HUDEP-2 (cell line): ENCODE data around the gene SMC1B.
A peak's percentile ranks its signal among the peaks of the same experiment; 100 is the strongest.
"Not testable (repeated sequence)": the region's sequence is repeated elsewhere in the genome, so short reads cannot be mapped to it uniquely, and the experiment has no call there.

Source experiments
- DNase-seq, 76 experiments: peaks; one replicate each; lab custom pipeline; 2025; ENCODE audit not compliant: unreplicated experiment in 76 of 76; lab: John Stamatoyannopoulos, UW

SMC1B gene, protein sequence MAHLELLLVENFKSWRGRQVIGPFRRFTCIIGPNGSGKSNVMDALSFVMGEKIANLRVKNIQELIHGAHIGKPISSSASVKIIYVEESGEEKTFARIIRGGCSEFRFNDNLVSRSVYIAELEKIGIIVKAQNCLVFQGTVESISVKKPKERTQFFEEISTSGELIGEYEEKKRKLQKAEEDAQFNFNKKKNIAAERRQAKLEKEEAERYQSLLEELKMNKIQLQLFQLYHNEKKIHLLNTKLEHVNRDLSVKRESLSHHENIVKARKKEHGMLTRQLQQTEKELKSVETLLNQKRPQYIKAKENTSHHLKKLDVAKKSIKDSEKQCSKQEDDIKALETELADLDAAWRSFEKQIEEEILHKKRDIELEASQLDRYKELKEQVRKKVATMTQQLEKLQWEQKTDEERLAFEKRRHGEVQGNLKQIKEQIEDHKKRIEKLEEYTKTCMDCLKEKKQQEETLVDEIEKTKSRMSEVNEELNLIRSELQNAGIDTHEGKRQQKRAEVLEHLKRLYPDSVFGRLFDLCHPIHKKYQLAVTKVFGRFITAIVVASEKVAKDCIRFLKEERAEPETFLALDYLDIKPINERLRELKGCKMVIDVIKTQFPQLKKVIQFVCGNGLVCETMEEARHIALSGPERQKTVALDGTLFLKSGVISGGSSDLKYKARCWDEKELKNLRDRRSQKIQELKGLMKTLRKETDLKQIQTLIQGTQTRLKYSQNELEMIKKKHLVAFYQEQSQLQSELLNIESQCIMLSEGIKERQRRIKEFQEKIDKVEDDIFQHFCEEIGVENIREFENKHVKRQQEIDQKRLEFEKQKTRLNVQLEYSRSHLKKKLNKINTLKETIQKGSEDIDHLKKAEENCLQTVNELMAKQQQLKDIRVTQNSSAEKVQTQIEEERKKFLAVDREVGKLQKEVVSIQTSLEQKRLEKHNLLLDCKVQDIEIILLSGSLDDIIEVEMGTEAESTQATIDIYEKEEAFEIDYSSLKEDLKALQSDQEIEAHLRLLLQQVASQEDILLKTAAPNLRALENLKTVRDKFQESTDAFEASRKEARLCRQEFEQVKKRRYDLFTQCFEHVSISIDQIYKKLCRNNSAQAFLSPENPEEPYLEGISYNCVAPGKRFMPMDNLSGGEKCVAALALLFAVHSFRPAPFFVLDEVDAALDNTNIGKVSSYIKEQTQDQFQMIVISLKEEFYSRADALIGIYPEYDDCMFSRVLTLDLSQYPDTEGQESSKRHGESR

DNA sequence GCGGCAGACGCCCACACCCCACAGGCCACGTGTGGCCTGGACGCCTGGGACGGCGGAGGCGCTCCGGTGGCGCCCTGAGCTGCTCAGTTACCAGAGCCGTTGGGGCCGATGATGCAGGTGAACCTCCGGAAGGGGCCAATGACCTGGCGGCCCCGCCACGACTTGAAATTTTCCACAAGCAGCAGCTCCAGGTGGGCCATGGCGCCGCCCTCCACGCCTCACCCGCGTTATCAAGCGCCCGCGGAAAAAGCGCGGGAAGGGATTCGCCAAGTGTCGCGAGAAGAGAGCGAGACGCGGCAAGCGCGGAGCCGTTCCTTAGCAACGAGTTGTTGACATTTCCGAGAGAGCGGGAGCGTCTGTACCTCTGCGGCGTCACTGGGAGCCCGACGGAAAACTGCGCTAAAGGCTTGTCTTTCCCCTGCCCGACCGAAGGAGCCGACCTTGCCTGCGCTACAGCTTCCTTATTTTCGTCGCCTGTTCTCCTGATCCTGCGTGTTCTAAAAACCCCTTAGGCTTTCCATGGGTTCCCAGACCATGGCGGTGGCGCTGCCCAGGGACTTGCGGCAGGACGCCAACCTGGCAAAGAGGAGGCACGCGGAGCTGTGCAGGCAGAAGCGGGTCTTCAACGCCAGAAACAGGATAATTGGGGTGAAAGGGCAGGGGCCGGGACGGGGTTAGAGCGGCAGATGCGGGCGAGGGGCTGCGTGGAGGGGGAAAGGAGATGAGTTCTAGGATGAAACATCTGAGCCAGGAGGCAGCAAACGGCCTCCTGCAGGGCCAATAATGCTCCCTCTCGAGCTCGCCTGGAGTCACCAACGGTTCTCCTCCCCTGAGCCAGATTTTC, at the start of gene SMC1B, which contains the start of gene RIBC2:
TSS of gene SMC1B (minus strand) at position 232 of the 844 bp plus-strand sequence. CDS start at position 200, 32 bp downstream.
TSS of gene RIBC2 (plus strand) at position 326 of the 844 bp plus-strand sequence. CDS start at position 520, 194 bp downstream.
- DNase-seq = peak in 75 of 76 experiments; percentile 28 to 95 (median 89)

DNA sequence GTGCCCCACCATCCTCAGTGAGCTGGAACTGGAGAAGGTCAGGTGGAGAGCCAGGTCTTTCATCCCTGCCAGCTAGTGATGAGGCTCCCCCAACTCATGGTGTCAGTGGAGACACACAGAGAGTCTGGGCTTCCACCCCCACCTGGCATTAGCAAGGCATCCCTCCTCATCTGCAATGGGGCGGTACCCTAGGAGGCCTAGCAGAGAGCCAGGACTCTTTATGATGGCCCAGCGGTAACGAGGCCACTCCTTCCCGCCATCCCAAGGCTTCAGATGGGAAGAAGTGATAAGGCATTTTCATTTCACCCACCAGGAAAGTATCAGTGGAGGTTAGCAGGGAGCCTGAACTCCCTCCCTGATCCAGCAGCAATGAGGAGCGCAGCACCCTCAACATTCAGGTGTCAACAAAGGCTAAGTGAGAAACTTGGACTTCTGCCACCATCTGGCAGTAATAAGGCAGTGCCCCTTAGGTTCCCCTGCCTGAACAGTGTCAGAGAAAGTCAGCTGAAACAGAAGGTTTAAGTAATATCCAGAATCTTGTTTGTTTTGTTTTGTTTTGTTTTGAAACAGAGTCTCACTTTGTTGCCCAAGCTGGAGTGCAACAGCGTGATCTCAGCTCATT, 48.7 kb upstream of the SMC1B start:
- peak in 7 of 76 experiments; percentile 2 to 8 (median 3) for DNase-seq

DNA sequence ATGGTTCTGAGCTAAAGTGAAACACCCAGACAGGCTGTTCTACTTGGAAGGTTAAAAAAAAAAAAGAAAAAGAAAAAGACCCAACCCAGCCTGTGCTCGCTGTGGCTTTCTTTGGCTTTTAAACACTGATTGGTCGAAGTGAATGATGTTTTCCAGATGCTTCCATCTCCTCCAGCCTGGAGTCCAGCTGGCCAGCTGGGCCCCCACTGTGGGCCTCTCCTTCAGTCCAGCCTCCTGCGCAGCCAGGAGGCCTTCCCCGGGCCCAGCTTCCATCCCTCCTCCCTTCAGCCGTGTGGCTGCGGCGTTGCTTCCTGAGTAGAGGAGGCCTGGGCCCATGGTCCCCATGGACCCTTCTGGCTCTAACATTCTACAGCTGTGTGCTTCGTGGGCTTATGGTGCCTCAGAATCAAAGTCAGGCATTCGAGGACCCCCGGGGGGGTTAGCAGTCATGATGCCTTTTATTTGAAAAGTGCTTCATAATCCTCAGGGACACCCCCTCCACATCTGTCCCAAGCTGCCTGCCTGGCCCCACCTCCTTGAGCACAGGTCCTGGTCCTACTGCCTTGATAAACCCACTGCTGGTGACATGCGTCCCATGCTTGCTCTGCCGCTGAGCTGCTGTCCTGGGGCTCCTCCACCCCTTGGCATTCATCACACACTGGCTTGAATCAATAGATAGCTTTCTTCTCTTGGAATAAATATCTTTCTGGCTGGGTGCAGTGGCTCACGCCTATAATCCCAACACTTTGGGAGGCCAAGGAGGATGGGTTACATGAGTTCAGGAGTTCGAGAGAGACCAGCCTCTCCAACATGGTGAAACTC, 47.1 kb upstream of the SMC1B start:
- DNase-seq = no peak

DNA sequence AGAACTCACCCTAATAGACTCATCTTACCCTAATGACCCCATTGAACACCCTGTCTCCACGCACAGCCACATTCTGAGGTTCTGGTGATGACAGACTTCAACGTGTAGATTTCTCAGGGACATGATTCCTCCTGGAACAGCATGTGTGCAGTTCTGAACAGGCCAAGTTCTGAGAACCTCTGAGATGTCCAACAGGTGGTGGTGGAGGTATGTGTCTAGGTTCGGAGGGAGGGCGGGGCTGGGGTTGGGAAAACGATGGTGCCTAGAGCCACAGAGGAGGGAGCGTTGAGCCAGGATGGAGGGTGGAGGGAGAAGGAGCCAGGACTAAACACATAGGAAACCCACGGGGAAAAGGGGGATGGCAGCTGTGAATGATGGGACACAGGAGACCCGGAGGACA, 45.8 kb upstream of the SMC1B start:
- DNase-seq = no peak

DNA sequence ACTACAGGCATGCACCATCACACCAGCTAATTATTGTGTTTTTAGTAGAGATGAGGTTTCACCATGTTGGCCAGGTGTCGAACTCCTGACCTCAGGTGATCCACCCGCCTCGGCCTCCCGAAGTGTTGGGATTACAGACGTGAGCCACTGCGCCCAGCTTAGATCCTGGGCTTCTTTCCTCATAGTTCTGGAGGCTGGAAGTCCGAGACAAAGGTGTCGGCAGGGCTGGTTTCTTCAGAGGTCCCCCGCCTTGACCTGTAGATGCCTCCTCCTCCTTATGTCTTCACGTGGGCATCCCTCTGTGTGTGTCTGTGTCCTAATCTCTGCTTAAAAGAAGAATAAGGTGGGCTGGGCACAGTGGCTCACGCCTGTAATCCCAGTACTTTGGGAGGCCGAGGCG, 45.1 kb upstream of the SMC1B start:
- no peak for DNase-seq

DNA sequence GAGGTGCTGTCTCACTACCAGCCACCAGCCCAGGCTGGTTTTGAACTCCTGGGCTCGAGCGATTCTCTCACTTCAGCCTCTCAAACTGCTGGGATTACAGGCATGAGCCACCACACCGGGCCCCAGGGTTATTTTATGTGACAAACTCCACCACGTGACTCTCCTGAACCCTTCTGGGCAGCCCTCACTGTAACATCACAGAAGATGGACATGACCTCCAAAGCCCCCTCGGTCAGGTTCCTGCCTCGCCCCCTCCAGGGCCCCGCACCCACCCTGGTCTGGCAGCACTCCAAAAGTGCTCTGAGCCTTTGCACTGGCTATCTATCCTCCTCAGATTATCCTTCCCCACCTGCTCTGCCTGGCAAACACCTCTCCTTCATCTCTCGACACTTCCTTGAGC, 43.4 kb upstream of the SMC1B start:
- DNase-seq = no peak

DNA sequence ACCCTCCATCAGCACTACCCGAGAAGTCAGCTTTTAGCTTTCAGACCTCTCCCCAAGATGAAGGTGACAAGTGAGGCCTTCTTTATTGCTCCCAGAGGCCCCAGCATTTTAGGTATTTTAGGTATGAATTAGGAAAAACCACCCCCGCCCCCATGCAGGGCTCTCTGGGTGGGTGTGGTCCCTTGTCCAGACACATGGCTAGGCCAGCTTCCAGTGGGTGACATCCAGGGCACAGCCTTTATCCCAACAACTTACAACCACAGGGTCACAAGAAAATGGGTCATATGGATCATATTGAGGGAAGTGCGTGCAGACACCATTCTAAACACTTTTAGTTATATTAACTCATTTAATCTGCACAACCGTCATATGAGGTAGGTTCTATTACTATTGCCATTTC, 42.2 kb upstream of the SMC1B start:
- DNase-seq = no peak

DNA sequence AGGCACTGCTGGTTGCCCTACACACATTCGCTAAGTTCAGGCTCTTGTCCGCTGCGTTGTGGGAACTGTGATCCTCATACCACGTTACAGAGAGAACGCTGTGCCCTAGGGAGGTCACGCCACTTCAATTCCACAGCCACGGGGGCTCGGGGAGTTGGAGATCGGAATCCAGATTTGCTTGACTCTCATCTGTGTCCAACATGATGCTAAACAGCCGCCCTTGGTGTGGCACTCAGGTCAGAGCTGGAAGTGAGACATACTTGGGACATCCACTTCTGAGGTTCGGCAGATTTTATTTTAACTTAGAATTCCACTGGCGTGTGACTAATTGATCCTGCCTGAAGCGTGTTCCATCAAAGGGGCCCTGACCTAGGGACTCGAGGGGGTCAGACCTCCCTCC, 41.8 kb upstream of the SMC1B start:
- DNase-seq = no peak

DNA sequence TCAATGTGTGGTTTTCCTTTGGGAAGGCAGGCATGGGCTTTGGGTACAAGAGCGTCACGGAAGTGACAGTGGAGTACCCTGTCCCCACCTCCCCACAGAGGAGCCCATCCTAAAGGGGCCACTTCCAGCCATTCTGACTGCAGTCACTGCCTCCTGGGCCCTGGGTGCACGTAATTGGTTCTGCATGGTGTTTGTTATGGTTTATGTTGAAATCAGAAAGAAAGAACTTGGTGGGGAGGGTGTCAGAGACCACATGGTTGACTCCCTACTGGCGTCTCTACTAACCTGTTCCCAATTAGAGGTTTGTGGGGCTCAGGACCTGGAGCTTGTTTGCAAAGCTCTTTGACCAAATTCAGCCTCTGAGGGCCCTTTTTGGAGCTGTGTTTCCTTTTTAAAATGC, 40.9 kb upstream of the SMC1B start:
- DNase-seq = no peak

DNA sequence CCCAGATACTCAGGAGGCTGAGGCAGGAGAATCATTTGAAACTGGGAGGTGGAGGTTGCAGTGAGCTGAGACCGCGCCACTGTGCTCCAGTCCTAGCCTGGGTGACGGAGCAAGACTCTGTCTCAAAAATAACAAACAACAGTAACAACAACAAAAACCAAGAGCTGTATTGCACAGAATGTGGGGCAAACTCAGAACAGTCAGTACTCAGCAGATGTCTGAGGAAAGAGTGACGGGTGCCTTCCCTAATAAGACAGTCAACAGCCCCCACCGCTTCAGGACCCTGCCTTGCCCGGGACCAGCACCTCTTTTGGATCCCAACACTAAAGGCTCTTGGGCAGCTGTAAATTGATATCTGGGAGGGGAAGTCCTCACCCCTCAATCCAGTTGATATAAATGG, 40.4 kb upstream of the SMC1B start:
- DNase-seq = no peak

DNA sequence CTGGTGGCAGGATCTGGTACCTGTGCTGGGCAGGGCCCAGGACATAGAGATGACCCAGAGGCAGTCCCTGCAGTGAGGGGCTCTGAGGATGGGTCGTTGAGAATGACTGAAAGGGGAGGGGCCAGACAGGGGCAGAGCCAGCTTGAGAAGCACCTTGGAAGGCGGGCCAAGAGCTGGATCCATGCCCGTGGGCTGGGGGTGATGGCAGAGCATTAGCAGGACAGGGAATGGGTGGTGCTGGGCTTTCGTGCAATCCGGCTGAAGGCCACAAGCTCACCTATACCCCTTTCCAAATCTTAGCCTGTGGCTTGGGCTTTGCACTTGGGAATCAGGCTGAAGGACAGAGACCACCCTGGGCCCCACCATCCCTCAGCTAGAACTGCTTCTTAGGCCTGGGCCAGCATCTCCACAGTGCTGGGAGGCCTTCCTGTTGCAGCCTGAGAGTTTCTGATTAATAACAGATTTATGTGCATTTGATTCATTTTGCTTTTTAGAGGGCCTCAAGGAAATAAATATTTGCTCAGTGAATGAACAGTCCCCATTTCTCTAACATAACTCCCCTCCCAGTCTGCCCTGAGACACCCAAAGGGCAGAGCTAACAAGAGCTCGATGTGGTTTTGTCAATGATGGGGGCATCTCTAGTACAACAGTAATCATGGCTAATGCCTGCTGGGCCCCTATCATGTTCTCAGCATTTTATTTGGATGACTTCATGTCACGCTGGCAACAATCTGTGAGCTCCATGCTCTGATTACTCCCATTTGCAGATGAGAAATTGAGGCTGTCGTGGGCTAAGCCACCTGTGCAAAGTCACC, 39.4 kb upstream of the SMC1B start:
- no peak for DNase-seq

DNA sequence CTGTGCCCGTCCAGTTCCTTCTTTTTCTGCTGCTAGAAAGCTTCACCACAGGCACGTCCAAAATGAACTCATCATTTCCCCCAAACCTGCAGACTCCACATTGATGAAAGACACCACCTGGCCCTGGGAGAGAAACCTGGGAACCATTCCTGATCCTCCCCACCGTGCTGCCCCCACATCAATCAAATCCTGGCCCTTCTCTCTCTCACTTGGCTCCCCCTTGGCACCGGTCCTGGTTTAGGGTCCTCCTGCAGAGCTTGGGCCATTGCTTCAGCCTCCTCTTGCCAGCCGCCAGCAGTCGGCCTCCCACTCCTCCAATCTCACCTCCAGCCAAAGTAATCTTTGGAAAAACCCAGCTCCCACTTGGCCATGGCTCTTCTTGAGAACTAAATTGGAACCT, 38.6 kb upstream of the SMC1B start:
- DNase-seq = no peak

DNA sequence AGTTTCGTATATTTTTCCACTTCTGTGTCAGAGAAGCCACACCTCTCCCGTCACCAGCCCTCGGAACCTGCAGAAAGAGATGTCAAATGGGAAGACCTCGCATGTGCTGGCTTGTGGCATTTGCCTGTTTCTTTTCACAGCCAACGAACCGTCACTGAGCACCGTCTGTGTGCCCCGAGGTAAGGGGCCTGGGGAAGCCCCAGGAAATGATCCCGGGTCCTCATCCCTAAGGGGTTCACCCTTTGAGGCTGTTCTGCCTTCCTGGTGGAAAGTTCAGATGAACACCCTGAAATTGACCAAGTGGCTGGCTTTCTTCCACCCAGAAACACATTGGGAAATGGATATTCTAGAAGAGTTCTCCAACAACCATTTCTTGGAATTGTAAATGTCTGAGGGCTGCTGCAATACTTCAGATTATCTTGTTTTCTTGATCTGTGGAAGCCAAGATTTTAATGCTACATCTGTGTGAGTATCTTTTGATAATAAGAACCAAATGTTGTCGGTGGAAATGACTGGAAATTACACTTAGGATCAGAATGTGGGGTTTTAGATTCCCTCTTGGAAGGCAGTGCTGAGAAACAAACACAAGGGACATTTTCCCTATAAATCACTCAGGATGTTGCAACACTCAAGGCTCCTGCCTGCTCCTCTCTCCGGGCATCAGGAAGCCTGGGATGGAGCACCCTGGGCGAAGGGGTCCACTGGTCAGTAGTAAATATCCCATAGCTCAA, 37.7 kb upstream of the SMC1B start:
- no peak for DNase-seq

DNA sequence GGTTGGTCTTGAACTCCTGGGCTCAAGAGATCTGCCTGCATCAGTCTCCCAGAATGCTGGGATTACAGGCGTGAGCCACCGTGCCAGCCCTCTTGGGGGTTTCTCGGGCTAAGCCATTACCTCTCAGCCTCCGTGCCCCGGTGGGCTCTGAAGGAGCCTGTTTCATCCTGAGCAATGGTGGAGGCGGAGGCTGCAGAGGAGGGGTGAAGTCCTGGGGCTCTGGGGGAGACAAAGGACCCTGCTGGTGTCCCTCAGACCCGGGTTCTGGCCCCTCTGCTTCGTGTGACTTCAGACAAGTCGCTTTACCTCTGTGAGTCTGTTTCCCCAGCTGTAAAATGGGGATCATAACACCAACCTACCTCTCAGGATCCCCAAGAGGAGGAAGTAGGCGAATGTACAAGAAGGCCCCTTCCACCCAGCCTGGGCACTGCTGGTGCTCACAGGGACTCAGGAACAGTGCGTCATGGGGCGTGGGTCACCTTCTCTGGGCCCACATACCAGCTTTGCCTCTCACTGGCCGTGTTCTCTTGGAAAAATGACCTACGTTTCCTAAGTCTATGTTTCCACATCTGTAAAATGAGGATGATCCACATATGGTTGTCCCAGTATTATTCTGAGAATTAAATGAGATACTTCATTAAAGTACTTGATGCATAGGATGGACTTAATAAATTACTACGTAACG, 36.8 kb upstream of the SMC1B start:
- no peak for DNase-seq

DNA sequence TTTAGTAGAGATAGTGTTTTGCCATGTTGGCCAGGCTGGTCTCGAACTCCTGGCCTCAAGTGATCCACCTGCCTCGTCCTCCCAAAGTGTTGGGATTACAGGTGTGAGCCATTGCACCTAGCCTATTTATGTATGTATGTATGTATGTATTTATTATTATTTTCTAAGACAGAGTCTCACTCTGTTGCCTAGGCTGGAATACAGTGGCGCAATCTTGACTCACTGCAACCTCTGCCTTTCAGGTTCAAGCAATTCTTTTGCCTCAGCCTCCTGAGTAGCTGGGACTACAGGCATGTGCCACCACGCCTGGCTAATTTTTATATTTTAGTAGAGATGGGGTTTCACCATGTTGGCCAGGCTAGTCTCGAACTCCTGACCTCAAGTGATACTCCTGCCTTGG, 36.0 kb upstream of the SMC1B start:
- not testable (repeated sequence) for DNase-seq

DNA sequence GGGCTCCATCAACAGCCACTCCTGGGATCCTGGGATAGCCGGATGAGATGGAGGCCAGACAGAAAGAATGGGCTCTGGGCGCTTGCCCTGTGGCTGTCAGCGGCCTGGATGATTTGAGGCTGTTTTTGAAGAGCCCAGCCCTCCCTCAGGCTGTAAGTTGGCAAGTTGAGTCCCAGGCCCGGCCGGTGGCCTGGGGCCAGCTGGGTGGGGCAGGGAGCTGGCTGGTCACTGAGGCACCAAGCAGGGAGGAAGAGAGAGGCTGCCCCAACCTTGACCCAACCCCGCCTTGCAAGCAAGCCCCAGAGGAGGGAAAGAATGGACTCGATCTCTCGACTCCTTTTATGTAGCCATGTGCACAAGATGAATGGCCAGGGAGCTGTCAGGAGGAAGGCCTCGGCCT, 35.0 kb upstream of the SMC1B start:
- DNase-seq = no peak

DNA sequence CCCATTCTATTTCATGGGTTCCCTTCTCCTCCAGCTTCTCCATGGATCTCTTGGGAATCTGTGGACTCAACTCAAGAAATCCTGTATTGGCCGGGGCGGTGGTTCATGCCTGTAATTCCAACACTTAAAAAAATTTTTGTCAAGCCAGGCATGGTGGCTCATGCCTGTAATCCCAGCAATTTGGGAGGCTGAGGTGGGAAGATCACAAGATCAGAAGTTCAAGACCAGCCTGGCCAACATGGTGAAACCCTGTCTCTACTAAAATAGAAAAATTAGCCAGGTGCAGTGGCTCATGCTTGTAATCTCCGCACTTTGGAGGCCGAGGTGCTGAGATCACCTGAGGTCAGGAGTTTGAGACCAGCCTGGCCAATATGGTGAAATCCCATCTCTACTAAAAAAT, 34.2 kb upstream of the SMC1B start:
- not testable (repeated sequence) for DNase-seq
